HepG2 (cell line): Measurements from ENCODE around the gene ALLC. TPM values are rescaled to one million over a fixed set of nuclear protein-coding genes. Genes with fewer than 3 reads are reported as not detected.

ENCODE experiments used
- BCL6 ChIP-seq: IDR thresholded peaks from 2 replicates; pipeline ENCODE4 v1.6.1; 2016; ENCODE audit warnings: missing genetic modification reagents, missing compliant biosample characterization
- ETV5 ChIP-seq: IDR thresholded peaks from 2 replicates; pipeline ENCODE4 v1.6.1; 2018; ENCODE audit warnings: missing biosample characterization, missing genetic modification reagents, inconsistent platforms, borderline replicate concordance
- FOXA1 ChIP-seq, 2 experiments: fragments of 450-650 bp in 1 of 2; sonication (generic) in 1 of 2; formaldehyde crosslinking in 1 of 2; IDR thresholded peaks; 2 replicates each; pipeline versions ENCODE4 v1.4.0 to v1.6.1; 2016 to 2020; ENCODE audit warnings: missing genetic modification reagents in 1 of 2
- FOXA3 ChIP-seq: IDR thresholded peaks from 2 replicates; pipeline ENCODE4 v1.6.1; 2016; ENCODE audit warnings: missing genetic modification reagents, missing compliant biosample characterization
- GATA4 ChIP-seq: sonication (generic); IDR thresholded peaks from 2 replicates; pipeline ENCODE4 v1.6.1; 2016; ENCODE audit warnings: antibody characterized with exemption, low read depth, borderline replicate concordance
- GATAD2A ChIP-seq: IDR thresholded peaks from 2 replicates; pipeline ENCODE4 v1.6.1; 2016
- NFATC3 ChIP-seq: sonication (generic); formaldehyde crosslinking; IDR thresholded peaks from 2 replicates; pipeline ENCODE4 v1.5.1; 2020; ENCODE audit warnings: mild to moderate bottlenecking, missing genetic modification reagents
- SALL1 ChIP-seq: sonication (generic); formaldehyde crosslinking; IDR thresholded peaks from 2 replicates; pipeline ENCODE4 v1.8.0; 2022; ENCODE audit warnings: mild to moderate bottlenecking, missing genetic modification reagents
- SAP130 ChIP-seq: IDR thresholded peaks from 2 replicates; pipeline ENCODE4 v1.6.1; 2016; ENCODE audit warnings: low read depth
- SOX13 ChIP-seq, 3 experiments: fragments of 450-650 bp in 1 of 3; sonication (generic) in 1 of 3; formaldehyde crosslinking in 1 of 3; IDR thresholded peaks in 2 of 3; conservative IDR thresholded peaks in 1 of 3; 2 replicates each; pipeline versions ENCODE4 v1.5.0 to v1.6.1; 2016 to 2020; ENCODE audit warnings: antibody characterized with exemption in 1 of 3, mild to moderate bottlenecking in 1 of 3, missing compliant biosample characterization in 1 of 3, missing genetic modification reagents in 1 of 3, moderate library complexity in 1 of 3
- SOX5 ChIP-seq: IDR thresholded peaks from 2 replicates; pipeline ENCODE4 v1.6.1; 2016; ENCODE audit warnings: borderline replicate concordance
- SOX6 ChIP-seq, 2 experiments: fragments of 450-650 bp in 1 of 2; sonication (generic) in 1 of 2; formaldehyde crosslinking in 1 of 2; IDR thresholded peaks; 2 replicates each; pipeline versions ENCODE4 v1.4.0 to v1.6.1; 2017 to 2020; ENCODE audit warnings: antibody characterized with exemption in 1 of 2, mild to moderate bottlenecking in 1 of 2, missing genetic modification reagents in 1 of 2
- TBX2 ChIP-seq: sonication (generic); formaldehyde crosslinking; IDR thresholded peaks from 2 replicates; pipeline ENCODE4 v1.5.0; 2020; ENCODE audit warnings: missing genetic modification reagents, mild to moderate bottlenecking, borderline replicate concordance
- TCF7 ChIP-seq: sonication (generic); IDR thresholded peaks from 2 replicates; pipeline ENCODE4 v1.6.1; 2016; ENCODE audit warnings: antibody characterized with exemption, low read depth
- TEAD3 ChIP-seq: optimal IDR thresholded peaks from 2 replicates; pipeline ENCODE3; 2016; ENCODE audit warnings: borderline replicate concordance
- XRCC5 ChIP-seq: fragments of 200-400 bp; formaldehyde crosslinking; optimal IDR thresholded peaks from 2 replicates; pipeline ENCODE3; 2017; ENCODE audit warnings: mild to moderate bottlenecking, low read length
- ZMYM3 ChIP-seq: sonication (generic); formaldehyde crosslinking; IDR thresholded peaks from 2 replicates; pipeline ENCODE4 v1.5.1; 2020; ENCODE audit warnings: mild to moderate bottlenecking, missing genetic modification reagents
- polyA plus RNA-seq, 8 experiments: library from polyadenylated mRNA; depleted of rRNA in 3 of 8; stranded (reverse) in 7 of 8; unstranded in 1 of 8; fragments of >200 nt; fragmentation: Illumina TruSeq in 4 of 8; extraction: Trizol in 4 of 8; gene quantifications; 2 replicates each; pipeline versions ENCODE4 v1.2.1 to v1.2.3, GENCODE V29; 2011 to 2016; ENCODE audit warnings: low read depth in 4 of 8, missing spikeins in 1 of 8, mixed read lengths in 1 of 8; ENCODE audit not compliant: insufficient read depth in 1 of 8
- total RNA-seq, 5 experiments: library from RNA; depleted of rRNA; stranded (reverse); fragments of >200 nt; fragmentation: Illumina TruSeq; extraction: Trizol; gene quantifications; 2 replicates each; pipeline ENCODE4 v1.2.3, GENCODE V29; 2016; ENCODE audit warnings: low read depth in 1 of 5
- TF ChIP-seq, protein P1 (sequence below): sonication (generic); formaldehyde crosslinking; IDR thresholded peaks from 2 replicates; pipeline ENCODE4 v1.4.0; 2020; ENCODE audit warnings: missing genetic modification reagents
- TF ChIP-seq, protein P2 (sequence below): IDR thresholded peaks from 2 replicates; pipeline ENCODE4 v1.4.0; 2020; ENCODE audit warnings: mild to moderate bottlenecking, missing genetic modification reagents
- TF ChIP-seq, protein P3 (sequence below): IDR thresholded peaks from 2 replicates; pipeline ENCODE4 v1.6.1; 2018; ENCODE audit warnings: missing genetic modification reagents, mild to moderate bottlenecking, missing compliant biosample characterization

ALLC gene
- total and polyA plus RNA-seq, 2 of the 13 experiments (the other 11 are each of a cell fraction or from before 2014, with no cell fraction given): 0.08 to 0.11 TPM

DNA sequence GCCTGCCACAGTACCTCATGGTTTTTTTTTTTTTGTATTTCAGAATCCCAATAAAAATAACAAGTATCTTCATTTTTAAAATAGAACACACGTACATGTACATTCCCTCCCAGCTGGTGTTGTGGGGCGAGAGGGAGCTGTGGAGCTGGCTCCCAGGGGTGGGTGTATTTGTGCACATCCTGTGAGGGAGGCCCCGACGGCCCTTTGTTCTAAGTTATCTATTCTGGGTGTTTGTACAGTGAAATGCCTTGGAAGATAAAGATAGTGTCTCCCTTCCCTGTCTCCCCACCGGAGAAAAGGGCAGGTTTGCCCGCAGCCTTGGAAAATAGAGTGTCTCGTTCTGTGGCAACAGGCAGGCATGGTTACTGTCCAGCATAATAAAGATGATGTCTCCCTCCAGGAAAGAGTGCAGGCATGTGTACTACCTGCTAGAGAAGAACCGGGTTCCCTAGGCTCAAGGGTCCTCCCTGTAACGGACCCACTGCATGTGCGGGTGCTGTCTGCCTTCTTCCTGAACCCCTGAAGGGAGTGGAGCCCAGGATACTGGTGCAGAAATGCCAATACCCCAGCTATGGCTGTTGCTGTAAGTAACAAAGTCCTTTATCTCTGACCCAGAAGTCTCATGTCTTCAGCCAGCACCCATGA is 12.1 kb upstream of the ALLC start (continued):
- TF ChIP-seq, protein P1, sequence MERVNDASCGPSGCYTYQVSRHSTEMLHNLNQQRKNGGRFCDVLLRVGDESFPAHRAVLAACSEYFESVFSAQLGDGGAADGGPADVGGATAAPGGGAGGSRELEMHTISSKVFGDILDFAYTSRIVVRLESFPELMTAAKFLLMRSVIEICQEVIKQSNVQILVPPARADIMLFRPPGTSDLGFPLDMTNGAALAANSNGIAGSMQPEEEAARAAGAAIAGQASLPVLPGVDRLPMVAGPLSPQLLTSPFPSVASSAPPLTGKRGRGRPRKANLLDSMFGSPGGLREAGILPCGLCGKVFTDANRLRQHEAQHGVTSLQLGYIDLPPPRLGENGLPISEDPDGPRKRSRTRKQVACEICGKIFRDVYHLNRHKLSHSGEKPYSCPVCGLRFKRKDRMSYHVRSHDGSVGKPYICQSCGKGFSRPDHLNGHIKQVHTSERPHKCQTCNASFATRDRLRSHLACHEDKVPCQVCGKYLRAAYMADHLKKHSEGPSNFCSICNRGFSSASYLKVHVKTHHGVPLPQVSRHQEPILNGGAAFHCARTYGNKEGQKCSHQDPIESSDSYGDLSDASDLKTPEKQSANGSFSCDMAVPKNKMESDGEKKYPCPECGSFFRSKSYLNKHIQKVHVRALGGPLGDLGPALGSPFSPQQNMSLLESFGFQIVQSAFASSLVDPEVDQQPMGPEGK (CRISPR knock-in tag): peak; percentile 63
- TF ChIP-seq, protein P2, sequence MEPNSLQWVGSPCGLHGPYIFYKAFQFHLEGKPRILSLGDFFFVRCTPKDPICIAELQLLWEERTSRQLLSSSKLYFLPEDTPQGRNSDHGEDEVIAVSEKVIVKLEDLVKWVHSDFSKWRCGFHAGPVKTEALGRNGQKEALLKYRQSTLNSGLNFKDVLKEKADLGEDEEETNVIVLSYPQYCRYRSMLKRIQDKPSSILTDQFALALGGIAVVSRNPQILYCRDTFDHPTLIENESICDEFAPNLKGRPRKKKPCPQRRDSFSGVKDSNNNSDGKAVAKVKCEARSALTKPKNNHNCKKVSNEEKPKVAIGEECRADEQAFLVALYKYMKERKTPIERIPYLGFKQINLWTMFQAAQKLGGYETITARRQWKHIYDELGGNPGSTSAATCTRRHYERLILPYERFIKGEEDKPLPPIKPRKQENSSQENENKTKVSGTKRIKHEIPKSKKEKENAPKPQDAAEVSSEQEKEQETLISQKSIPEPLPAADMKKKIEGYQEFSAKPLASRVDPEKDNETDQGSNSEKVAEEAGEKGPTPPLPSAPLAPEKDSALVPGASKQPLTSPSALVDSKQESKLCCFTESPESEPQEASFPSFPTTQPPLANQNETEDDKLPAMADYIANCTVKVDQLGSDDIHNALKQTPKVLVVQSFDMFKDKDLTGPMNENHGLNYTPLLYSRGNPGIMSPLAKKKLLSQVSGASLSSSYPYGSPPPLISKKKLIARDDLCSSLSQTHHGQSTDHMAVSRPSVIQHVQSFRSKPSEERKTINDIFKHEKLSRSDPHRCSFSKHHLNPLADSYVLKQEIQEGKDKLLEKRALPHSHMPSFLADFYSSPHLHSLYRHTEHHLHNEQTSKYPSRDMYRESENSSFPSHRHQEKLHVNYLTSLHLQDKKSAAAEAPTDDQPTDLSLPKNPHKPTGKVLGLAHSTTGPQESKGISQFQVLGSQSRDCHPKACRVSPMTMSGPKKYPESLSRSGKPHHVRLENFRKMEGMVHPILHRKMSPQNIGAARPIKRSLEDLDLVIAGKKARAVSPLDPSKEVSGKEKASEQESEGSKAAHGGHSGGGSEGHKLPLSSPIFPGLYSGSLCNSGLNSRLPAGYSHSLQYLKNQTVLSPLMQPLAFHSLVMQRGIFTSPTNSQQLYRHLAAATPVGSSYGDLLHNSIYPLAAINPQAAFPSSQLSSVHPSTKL (CRISPR knock-in tag): peak; percentile 31; the same call in 1 of the 2 replicates
- TF ChIP-seq TBX2 (CRISPR knock-in tag): 0 out of 2 replicates have a peak, but pooled peaks have one; percentile 13
- 0 out of 2 replicates have a peak, but pooled peaks have one; percentile 23 for TF ChIP-seq SALL1 (CRISPR knock-in tag)
- no peak for TF ChIP-seq ZMYM3
- 0 out of 2 replicates have a peak, but pooled peaks have one; percentile 45 for TF ChIP-seq GATAD2A (CRISPR knock-in tag)
- TF ChIP-seq TEAD3: peak; percentile 29
- no peak for TF ChIP-seq FOXA1 (IDR thresholded peaks at IDR 0.05)
- peak; percentile 51; the same call in 1 of the 2 replicates for TF ChIP-seq FOXA1 (CRISPR knock-in tag; IDR thresholded peaks at IDR 0.05)
- TF ChIP-seq, protein P3, sequence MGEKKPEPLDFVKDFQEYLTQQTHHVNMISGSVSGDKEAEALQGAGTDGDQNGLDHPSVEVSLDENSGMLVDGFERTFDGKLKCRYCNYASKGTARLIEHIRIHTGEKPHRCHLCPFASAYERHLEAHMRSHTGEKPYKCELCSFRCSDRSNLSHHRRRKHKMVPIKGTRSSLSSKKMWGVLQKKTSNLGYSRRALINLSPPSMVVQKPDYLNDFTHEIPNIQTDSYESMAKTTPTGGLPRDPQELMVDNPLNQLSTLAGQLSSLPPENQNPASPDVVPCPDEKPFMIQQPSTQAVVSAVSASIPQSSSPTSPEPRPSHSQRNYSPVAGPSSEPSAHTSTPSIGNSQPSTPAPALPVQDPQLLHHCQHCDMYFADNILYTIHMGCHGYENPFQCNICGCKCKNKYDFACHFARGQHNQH (CRISPR knock-in tag): 0 out of 2 replicates have a peak, but pooled peaks have one; percentile 15
- no peak for TF ChIP-seq SOX13 (IDR thresholded peaks at IDR 0.05)
- TF ChIP-seq SOX13 (CRISPR knock-in tag; conservative IDR thresholded peaks at IDR 0.05 in 1 of 2, IDR thresholded peaks at IDR 0.05 in 1 of 2): peak in 1 of 2 experiments; percentile 85; a peak in 2 of 4 replicates
- TF ChIP-seq NFATC3 (CRISPR knock-in tag): no peak
- peak; percentile 66; the same call in 1 of the 2 replicates for TF ChIP-seq SOX5
- TF ChIP-seq SAP130 (CRISPR knock-in tag): 0 out of 2 replicates have a peak, but pooled peaks have one; percentile 13
- peak; percentile 47; the same call in 1 of the 2 replicates for TF ChIP-seq GATA4
- peak; percentile 19; the same call in 1 of the 2 replicates for TF ChIP-seq FOXA3 (CRISPR knock-in tag)
- TF ChIP-seq ETV5 (CRISPR knock-in tag): peak; percentile 51; the same call in 1 of the 2 replicates
- TF ChIP-seq XRCC5: no peak
- no peak for TF ChIP-seq SOX6 (IDR thresholded peaks at IDR 0.05)
- TF ChIP-seq SOX6 (CRISPR knock-in tag; IDR thresholded peaks at IDR 0.05): peak; percentile 58; the same call in 1 of the 2 replicates
- TF ChIP-seq TCF7: peak; percentile 72
- peak; percentile 29; the same call in 1 of the 2 replicates for TF ChIP-seq BCL6 (CRISPR knock-in tag)
